ENCODE measurements around the gene KCNC1.

The KCNC1 gene

GRCh38 chr11:17760102-17761029, 25.8 kb downstream of the KCNC1 start:
- no peak for DNase-seq

DNA sequence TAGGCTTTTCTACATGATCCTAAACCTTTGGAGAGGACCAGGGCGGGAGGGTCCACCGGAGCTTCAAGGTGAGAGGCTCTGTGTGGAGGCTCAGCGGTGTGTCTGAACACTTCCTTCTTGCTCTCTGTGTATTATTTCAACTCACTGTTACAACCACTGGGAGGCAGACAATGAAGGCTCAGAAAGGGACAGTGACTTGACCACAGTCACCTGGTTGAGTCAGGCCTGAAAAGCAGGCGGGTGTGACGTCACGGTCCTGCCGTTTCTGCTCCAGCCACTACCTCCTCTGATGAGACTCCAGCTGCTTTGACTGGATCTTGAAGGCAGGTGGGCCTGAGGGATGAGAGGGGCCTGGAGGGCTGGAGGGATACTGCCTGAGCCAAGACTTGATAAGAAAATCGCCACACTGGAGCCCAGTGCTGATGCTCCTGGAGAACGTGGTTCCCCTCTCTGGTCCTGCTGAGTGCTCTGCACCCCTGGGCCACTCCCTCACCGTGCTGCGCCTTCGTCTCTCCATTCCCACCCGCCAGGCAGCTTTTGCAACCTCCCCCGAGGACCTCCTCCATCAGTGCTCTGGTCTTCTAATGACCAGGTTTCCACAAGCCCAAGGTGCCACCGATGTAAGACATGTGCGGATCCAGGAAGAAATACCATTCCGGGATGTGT, 27.9 kb downstream of the KCNC1 start:
- no peak for DNase-seq

DNA sequence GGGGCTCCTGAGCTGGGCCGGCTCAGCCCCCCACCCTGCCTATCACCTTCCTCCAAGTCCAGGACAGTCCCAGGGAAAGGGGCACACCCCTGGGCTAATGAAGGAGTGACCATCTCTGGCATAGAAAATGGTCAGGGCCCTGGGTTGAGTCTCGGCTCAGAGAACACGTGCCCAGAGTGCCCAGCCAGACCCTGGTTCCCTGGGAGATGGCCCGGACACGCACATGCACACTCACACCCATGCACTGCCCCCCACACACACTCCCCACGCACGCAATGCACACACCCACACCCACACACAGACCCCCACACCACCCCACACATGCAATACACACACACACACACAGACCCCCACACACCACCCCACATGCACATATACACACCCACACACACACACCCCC, 28.7 kb downstream of the KCNC1 start:
- no peak for DNase-seq

GRCh38 chr11:17763703-17764102, 29.1 kb downstream of the KCNC1 start:
- no peak for DNase-seq

DNA sequence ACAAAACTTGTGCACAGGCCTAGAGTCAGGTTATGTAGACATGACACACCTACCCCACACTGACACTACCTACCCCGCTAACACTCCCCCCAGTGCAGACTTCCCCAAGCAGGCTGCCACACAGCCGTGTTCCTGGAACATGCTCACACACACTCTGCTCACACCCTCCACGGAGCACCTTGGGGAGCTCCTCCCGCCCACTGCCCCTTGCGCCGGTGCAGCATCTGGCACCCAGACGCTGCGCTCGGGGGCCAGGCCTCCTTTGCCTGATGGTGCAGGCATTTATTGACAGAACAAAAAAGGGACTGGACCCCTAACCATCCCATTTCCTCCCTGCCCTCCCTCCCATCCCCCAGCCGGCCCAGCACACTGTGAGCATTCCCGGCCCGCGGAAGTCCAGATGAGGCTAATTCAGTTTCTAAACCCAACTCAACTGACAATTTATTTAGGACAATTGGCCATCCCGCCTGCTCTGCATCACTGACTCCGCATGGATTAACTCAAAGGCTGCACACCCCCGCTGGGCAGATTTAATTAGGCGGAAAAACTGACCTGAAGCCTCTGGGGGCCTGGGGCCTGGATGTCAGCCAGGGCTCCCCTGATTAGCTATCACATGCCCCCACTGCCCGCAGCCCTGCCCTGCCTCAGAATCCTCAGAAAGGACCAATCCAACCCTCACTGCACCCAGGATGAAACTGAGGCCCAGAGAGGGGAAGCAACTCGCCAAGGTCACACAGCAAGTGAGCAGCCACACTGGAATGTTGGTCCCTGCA, 30.1 kb downstream of the KCNC1 start:
- DNase-seq: no peak

DNA sequence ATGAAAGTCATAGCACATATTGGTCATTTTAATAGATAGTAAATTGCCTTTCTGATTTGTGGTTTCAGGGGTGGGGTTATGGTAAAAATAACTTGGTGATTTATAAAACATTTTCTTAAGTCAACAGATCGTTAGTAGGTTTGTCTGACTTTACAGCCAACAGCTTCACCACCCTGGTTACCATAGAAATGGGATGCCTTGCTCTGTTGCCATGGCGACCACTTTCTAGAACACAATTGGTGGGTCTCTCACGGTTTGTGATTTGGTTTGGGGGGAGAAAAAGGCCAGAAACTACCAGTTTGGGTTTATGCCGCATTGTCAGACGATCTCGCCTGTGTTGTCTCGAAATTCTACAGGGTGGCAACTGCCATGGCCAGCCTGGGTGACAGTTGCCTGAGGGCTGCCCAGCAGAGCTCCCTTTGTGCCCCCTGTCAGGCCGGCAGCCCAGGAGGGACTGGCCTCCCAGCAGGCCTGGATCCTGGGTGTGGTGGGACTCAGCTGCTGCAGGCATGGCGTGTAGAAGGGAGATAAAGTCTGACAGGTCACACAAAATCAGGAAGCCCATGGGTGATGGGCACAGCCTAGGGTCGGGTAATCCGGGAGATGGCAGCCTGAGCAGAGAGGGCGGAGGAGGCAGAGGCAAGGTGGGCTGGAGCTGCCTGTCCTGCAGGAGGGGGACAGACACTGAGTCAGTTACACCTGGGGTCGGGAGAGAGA, 30.9 kb downstream of the KCNC1 start:
- DNase-seq: no peak

DNA sequence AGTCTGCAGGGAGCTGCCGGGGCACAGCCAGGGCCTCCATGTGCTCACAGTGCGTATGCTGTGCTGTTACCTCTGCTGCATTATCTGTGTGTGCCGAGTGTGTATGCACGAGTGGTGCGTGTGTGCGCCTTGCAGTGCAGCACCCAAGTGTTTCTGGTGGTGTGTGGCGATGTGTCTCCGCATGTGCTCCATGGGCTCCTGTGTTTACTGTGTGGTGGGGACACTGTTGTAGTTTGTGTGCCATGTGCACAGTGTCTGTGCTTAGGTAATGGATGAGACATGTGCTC, 31.4 kb downstream of the KCNC1 start:
- no peak for DNase-seq

DNA sequence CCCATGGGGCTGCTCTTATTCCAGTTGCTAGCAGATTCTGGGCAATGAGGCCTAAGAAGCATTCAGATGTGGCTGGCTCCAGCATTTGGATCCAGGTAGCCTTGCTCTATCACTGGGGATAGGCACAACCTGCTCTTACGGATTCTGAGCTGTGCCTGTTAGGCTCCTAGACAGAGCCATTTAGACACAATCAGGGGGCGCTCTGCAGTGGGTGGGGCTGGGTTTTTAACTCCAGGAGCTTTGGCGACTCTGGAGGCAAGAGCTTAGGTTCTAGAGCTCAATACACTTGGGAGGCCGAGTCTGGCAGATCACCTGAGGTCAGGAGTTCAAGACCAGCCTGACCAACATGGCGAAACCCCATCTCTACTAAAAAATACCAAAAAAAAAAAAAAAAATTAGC, 32.0 kb downstream of the KCNC1 start:
- DNase-seq: no peak

DNA sequence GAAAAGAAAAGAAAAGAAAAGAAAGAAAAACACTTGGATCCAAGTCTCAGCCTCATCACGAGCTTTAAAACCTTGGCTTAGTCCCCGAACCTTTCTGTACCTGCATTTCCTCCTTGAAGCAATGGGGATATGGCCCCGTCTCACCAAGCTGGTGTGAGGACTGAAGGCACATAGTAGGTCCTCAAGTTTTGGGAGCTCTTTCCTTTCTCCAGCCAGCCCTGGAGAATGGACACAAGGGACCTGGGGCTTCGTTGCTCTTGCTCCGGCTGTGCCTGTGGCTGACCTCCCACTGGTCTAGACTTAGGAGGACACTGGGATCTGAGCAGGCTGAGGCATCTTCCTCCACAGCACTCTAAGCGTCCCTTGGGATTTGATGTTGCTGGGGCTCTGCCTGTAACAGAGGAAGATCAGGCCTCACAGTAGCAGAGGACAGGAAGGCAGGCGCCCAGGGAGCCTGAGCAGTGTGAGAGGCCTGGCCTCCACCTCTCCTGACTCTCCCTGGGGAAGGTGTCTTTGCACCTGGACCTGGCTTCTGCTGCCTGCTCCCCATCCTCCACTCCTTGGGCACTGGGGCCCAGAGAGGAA, 32.8 kb downstream of the KCNC1 start:
- no peak for DNase-seq

GRCh38 chr11:17767914-17768313, 33.3 kb downstream of the KCNC1 start:
- DNase-seq: no peak

- DNase-seq: no peak
Measured at GRCh38 chr11:17768547-17768946, 34.0 kb downstream of the KCNC1 start.

GRCh38 chr11:17769218-17769617, 34.6 kb downstream of the KCNC1 start:
- DNase-seq: no peak

DNA sequence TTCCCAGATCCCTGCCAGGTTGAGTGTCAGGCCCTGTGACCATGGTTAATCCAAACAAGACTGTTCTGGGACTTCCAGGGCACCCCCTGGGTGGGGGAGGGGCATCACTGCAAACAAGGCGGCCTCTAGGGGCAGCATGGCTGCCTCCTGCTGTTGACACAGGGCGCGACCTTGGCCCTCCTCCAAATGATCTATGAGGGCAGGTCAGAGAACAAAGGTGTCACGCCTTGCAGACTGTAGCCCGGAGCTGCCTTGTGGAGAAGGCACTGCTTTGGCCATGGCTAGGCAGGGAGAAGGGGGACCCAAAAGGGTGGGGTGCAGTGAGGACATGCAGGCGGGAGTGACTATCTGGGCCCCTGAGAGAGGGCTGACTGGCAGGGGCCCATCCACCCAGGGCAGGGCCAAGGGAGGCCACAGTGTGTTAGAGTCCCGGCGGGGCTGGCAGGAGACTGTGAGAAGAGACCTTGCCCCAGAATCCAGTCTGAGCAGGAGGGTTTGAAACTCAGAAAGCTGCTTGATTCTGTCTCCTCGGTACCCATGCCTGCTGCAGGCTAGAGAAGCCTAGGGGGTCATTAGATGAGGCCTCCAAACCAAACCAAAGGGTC, 35.6 kb downstream of the KCNC1 start:
- DNase-seq: no peak

- DNase-seq: no peak
Measured at GRCh38 chr11:17770917-17771316, 36.3 kb downstream of the KCNC1 start.

GRCh38 chr11:17771415-17771814, 36.8 kb downstream of the KCNC1 start:
- no peak for DNase-seq

DNA sequence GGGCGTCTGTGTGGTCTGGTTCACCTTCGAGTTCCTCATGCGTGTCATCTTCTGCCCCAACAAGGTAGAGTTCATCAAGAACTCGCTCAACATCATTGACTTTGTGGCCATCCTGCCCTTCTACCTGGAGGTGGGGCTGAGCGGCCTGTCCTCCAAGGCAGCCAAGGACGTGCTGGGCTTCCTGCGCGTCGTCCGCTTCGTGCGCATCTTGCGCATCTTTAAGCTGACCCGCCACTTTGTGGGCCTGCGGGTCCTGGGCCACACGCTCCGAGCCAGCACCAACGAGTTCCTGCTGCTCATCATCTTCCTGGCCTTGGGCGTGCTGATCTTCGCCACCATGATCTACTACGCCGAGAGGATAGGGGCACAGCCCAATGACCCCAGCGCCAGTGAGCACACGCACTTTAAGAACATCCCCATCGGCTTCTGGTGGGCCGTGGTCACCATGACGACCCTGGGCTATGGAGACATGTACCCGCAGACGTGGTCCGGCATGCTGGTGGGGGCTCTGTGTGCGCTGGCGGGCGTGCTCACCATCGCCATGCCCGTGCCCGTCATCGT, 37.3 kb downstream of the KCNC1 start:
- DNase-seq: no peak

GRCh38 chr11:17772704-17773600, 38.4 kb downstream of the KCNC1 start:
- no peak for DNase-seq

DNA sequence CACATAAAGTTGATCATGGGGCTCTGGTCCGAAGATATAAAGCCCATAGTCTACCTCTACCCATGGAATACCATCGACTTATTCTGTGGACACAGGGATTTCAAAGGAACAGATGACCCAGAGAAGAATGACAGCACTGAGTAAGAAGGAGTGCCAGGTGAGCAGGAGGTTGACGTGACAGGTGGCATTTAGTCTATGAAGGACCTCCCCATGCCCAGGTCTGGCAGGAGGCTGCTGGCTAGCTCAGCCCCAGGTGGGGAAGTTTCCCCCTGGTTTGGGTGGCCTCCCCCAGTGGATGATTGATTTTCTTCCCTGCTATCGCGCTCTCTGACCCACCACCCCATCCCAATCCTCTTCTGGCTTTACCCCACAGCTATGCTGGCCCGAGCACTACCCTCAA, 39.1 kb downstream of the KCNC1 start:
- no peak for DNase-seq

GRCh38 chr11:17774232-17775034, 39.9 kb downstream of the KCNC1 start:
- no peak for DNase-seq

GRCh38 chr11:17775035-17775348, 40.4 kb downstream of the KCNC1 start:
- no peak for DNase-seq

All from activated CD8-positive, alpha-beta memory T cell treated with anti-CD3 and anti-CD28 coated beads for 24 hours (primary cell).